K562 (cell line): ENCODE measurements around the gene HAUS3. TPM values are rescaled to one million over a fixed set of nuclear protein-coding genes. Genes with fewer than 3 reads are reported as not detected.

Experiments
- ATAC-seq: fragments of 200-7000 bp; cut with Tn5 transposase; 3 replicates; pipeline ENCODE4 v1.9.1; 2020; ENCODE audit warnings: moderate library complexity
- BruUV-seq: library from RNA; stranded (reverse); fragments of 400-500 nt; replicated peaks from 2 replicates; lab custom pipeline; 2021; lab: Mats Ljungman, UMichigan
- CTCF ChIA-PET: fragments of 300-600 bp; formaldehyde crosslinking; extraction: SDS; loops from one replicate; lab custom pipeline; 2021; ENCODE audit warnings: low intra/inter-chr PET ratio; lab: Yijun Ruan, JAX
- POLR2A ChIA-PET: fragments of 300-600, 350-650 bp; sonication (Branson Sonifier 250); formaldehyde crosslinking; extraction: SDS; loops from one replicate; lab custom pipeline; 2021; ENCODE audit warnings: antibody characterized with exemption, inconsistent platforms; lab: Yijun Ruan, JAX
- DNase-seq, 4 experiments: peaks; one replicate each; pipeline versions ENCODE4 v3.0.0 to v3.0.0-alpha.2; 2011 to 2018; ENCODE audit warnings: low spot score in 3 of 4, mixed read lengths in 3 of 4; ENCODE audit errors: extremely low read depth in 1 of 4
- FAIRE-seq: peaks from 2 replicates; lab custom pipeline; 2011; peaks lifted over from hg19 to GRCh38; lab: Jason Lieb, UNC
- H2AFZ ChIP-seq: 2 replicates; pipeline ENCODE4 v1.6.0; 2011; ENCODE audit warnings: low read depth, low read length, control low read depth, inconsistent platforms
- H3K27ac ChIP-seq: fragments of 200-600 bp; 3 replicates; pipeline ENCODE4 v1.8.0; 2011; ENCODE audit warnings: low read depth, mild to moderate bottlenecking, control low read depth, inconsistent platforms, low read length, moderate library complexity, mixed read lengths; ENCODE audit errors: extremely low read depth
- H3K27me3 ChIP-seq, 2 experiments: fragments of 300-600 bp in 1 of 2; 2 replicates in 1 of 2; 3 replicates in 1 of 2; pipeline versions ENCODE4 v1.6.0 to v1.8.0; 2011; ENCODE audit warnings: inconsistent platforms in 2 of 2, low read length in 2 of 2, mild to moderate bottlenecking in 1 of 2, mixed read lengths in 1 of 2, moderate library complexity in 1 of 2; ENCODE audit not compliant: control insufficient read depth in 2 of 2, insufficient read depth in 2 of 2
- H3K36me3 ChIP-seq: fragments of 300-600 bp; 3 replicates; pipeline ENCODE4 v1.8.0; 2011; ENCODE audit warnings: mild to moderate bottlenecking, low read length, inconsistent platforms; ENCODE audit not compliant: control insufficient read depth, insufficient read depth
- H3K4me1 ChIP-seq, 2 experiments: fragments of 200-600 bp in 1 of 2; replicated peaks in 1 of 2; 2 replicates in 1 of 2; 3 replicates in 1 of 2; pipeline versions ENCODE4 v1.5.1 to v1.8.0; 2011; ENCODE audit warnings: inconsistent platforms in 2 of 2, low read length in 2 of 2, mild to moderate bottlenecking in 1 of 2, mixed read lengths in 1 of 2, moderate library complexity in 1 of 2; ENCODE audit not compliant: control insufficient read depth in 2 of 2, insufficient read depth in 2 of 2
- H3K4me2 ChIP-seq: 2 replicates; pipeline ENCODE4 v1.6.1; 2011; ENCODE audit warnings: low read length, control low read depth, inconsistent platforms, mixed read lengths; ENCODE audit not compliant: insufficient read depth
- H3K4me3 ChIP-seq: fragments of 200-600 bp; sonication (generic), shearing (Covaris generic); 2 replicates; pipeline ENCODE4 v1.5.1; 2016; ENCODE audit warnings: control low read depth, inconsistent platforms
- H3K79me2 ChIP-seq: fragments of 200-600 bp; 3 replicates; pipeline ENCODE4 v1.8.0; 2011; ENCODE audit warnings: low read length, inconsistent platforms; ENCODE audit not compliant: control insufficient read depth, insufficient read depth
- H3K9ac ChIP-seq, 2 experiments: 2 replicates each; pipeline versions ENCODE4 v1.6.0 to v1.6.1; 2011; ENCODE audit warnings: low read depth in 2 of 2, low read length in 2 of 2, control low read depth in 1 of 2, inconsistent platforms in 1 of 2, mild to moderate bottlenecking in 1 of 2, mixed read lengths in 1 of 2; ENCODE audit not compliant: insufficient read depth in 1 of 2
- H3K9me1 ChIP-seq: one replicate; pipeline ENCODE4 v1.6.0; 2011; ENCODE audit warnings: inconsistent platforms, mild to moderate bottlenecking, low read length, moderate library complexity; ENCODE audit not compliant: control insufficient read depth, insufficient read depth
- H3K9me3 ChIP-seq: replicated peaks from 2 replicates; pipeline ENCODE4 v1.5.1; 2011; ENCODE audit warnings: low read depth, low read length, inconsistent platforms; ENCODE audit not compliant: control insufficient read depth, insufficient read depth
- H4K20me1 ChIP-seq: replicated peaks from 2 replicates; pipeline ENCODE4 v1.6.1; 2011; ENCODE audit warnings: low read length, inconsistent platforms, mixed read lengths; ENCODE audit not compliant: control insufficient read depth, insufficient read depth
- CEBPZ ChIP-seq: fragments of 150-350 bp; IDR thresholded peaks from 2 replicates; pipeline ENCODE4 v1.6.1; 2014; ENCODE audit warnings: low read depth, mild to moderate bottlenecking, low read length, borderline replicate concordance
- CHAMP1 ChIP-seq: fragments of 450-650 bp; IDR thresholded peaks from 2 replicates; pipeline ENCODE4 v1.6.1; 2016; ENCODE audit warnings: mild to moderate bottlenecking
- MCM2 ChIP-seq: fragments of 450-650 bp; IDR thresholded peaks from 2 replicates; pipeline ENCODE4 v1.6.1; 2017; ENCODE audit warnings: low read depth, mild to moderate bottlenecking
- NR0B1 ChIP-seq: fragments of 450-650 bp; IDR thresholded peaks from one replicate; pipeline ENCODE4 v1.6.1; 2018; ENCODE audit warnings: mild to moderate bottlenecking, moderate library complexity; ENCODE audit not compliant: partially characterized antibody
- TRIM28 ChIP-seq: fragments of 450-650 bp; IDR thresholded peaks from 2 replicates; pipeline ENCODE4 v1.6.1; 2017
- ZNF449 ChIP-seq: fragments of 250-450 bp; sonication (Bioruptor Pico); IDR thresholded peaks from 2 replicates; pipeline ENCODE4 v1.8.0; 2022; ENCODE audit warnings: moderate library complexity, mild to moderate bottlenecking, inconsistent platforms
- ZNF655 ChIP-seq: fragments of 250-450 bp; sonication (Bioruptor Pico); IDR thresholded peaks from 2 replicates; pipeline ENCODE4 v1.5.0; 2021
- WGBS: fragments of 100-300 bp; shearing (Covaris generic); methylation state at CpG from one replicate; pipeline ENCODE4 v1.1.6; 2016; ENCODE audit warnings: low coverage, mixed read lengths; ENCODE audit not compliant: insufficient coverage; ENCODE audit errors: missing lambda C conversion rate; 5-methylcytosine and 5-hydroxymethylcytosine counted together
- in situ Hi-C: fragments of 300-500 bp; cut with MboI; formaldehyde crosslinking; loops from 4 replicates; pipeline ENCODE4 v1.15.0; 2018; ENCODE audit warnings: inconsistent platforms, mixed read lengths
- intact Hi-C: fragments of 100-400 bp; cut with micrococcal nuclease; formaldehyde crosslinking; loops from 2 replicates; pipeline ENCODE4 v1.14.2; 2022
- polyA plus RNA-seq, 8 experiments: library from polyadenylated mRNA; depleted of rRNA in 4 of 8; stranded (reverse) in 5 of 8; unstranded in 3 of 8; fragments of >200 nt; fragmentation: Nextera tagmentation in 2 of 8; fragmentation: Illumina TruSeq in 1 of 8; extraction: Ambion mirVana in 2 of 8; extraction: Trizol in 1 of 8; gene quantifications; 2 replicates each; pipeline versions ENCODE4 v1.2.1 to v1.2.3, GENCODE V29; 2011 to 2014; ENCODE audit warnings: inconsistent platforms in 1 of 8, missing spikeins in 1 of 8
- total RNA-seq, 7 experiments: library from RNA; depleted of rRNA in 6 of 7; stranded (reverse); fragments of >200 nt in 6 of 7; fragmentation: Illumina TruSeq in 2 of 7; extraction: Trizol in 2 of 7; gene quantifications; 2 replicates each; pipeline versions ENCODE4 v1.2.1 to v1.2.3, GENCODE V29; 2011 to 2021; ENCODE audit warnings: low replicate concordance in 1 of 7

HAUS3 gene
- total and polyA plus RNA-seq, 9 of the 15 experiments (the other 6 are each of a cell fraction or from before 2014, with no cell fraction given) = 8.9 to 25.7 (median 21.5) TPM

- no peak for TF ChIP-seq ZNF449 (CRISPR knock-in tag)
These were observed 39.8 kb upstream of the HAUS3 start (continued) for GRCh38 chr4:2281575-2282343.

GRCh38 chr4:2280531-2281300 lies 38.8 kb upstream of the HAUS3 start:
- Histone ChIP-seq H3K4me1 (peaks cover 0 to 12% of the 10 kb centered on the region in 2 experiments; a peak in 2 of 5 replicates), H3K9me3 (no peaks in the 10 kb centered on the region), H3K4me2 (no peak overlapping the region), H3K9ac (no peak overlapping the region), H3K9me1 (no peaks in the 10 kb centered on the region), H3K79me2 (no peaks in the 10 kb centered on the region), H3K4me3 (no peak overlapping the region), H3K27ac (no peak overlapping the region), H3K36me3 (no peaks in the 10 kb centered on the region), H4K20me1 (no peaks in the 10 kb centered on the region), H3K27me3 (no peaks in the 10 kb centered on the region), H2AFZ (no peak overlapping the region)
- POLR2A ChIA-PET = interaction anchor here (0.7 kb wide), 1 partner anchor 33 kb away, joined by 3 read pairs; no protein-coding TSS in a partner anchor
- intact Hi-C loops = no loop called here
- in situ Hi-C loops = no loop called here
- ATAC-seq (no peak; the same call in 2 of the 3 replicates), FAIRE-seq (no peak), DNase-seq (no peak)
- 53% methylated on average over 13 of the region's 13 CpGs for WGBS
- CTCF ChIA-PET = no interaction called here
- BruUV-seq = no TSS peak
- TF ChIP-seq CEBPZ (no peak), NR0B1 (no peak), MCM2 (no peak), ZNF655 (CRISPR knock-in tag) (no peak), CHAMP1 (no peak), TRIM28 (no peak)
